Measurements from ENCODE around the gene ANKRD40. TPM values are rescaled to one million over a fixed set of nuclear protein-coding genes. Genes with fewer than 3 reads are reported as not detected.

The ANKRD40 gene
- total and polyA plus RNA-seq, 9 of the 15 experiments (the other 6 are each of a cell fraction or from before 2014, with no cell fraction given): 9.0 to 28.9 (median 27.7) TPM

DNA sequence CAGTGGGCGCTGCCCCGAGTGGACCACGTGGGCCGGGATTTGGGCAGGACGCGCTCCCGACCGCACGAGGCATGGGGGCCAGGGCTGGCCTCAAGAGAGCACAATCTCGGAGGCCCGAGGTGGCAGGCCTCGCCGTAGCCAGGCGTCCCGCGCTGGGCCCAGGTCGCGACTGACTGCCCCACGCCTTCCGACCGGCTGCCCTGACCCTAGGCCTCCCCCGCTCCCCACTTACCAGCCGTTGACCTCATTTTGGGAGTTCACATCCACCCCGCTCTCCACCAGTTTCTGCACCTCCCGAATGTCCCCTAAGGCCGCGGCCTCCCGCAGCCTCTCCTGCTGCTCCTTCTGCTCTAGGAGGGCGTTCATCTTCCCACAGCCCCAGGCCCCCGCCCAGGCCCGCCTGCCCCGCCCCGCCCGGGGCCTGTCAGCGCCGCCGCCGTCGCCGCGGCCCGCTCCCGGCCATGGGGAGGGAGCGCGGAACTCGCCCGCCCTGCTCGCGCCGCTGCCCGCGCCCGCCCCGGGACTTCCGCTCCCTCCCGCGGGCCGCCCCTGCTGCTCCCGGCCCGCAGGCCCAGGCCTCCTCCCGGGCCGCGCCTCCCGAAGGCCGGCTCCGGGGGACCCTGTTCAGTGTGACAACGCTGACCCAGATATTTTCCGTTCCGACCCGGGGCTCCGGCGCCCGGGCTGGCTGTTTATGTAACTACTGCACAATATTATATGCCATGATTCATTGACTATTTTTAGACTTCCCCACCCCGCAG, at the start of gene ANKRD40 (continued):
- TF ChIP-seq, protein P1, sequence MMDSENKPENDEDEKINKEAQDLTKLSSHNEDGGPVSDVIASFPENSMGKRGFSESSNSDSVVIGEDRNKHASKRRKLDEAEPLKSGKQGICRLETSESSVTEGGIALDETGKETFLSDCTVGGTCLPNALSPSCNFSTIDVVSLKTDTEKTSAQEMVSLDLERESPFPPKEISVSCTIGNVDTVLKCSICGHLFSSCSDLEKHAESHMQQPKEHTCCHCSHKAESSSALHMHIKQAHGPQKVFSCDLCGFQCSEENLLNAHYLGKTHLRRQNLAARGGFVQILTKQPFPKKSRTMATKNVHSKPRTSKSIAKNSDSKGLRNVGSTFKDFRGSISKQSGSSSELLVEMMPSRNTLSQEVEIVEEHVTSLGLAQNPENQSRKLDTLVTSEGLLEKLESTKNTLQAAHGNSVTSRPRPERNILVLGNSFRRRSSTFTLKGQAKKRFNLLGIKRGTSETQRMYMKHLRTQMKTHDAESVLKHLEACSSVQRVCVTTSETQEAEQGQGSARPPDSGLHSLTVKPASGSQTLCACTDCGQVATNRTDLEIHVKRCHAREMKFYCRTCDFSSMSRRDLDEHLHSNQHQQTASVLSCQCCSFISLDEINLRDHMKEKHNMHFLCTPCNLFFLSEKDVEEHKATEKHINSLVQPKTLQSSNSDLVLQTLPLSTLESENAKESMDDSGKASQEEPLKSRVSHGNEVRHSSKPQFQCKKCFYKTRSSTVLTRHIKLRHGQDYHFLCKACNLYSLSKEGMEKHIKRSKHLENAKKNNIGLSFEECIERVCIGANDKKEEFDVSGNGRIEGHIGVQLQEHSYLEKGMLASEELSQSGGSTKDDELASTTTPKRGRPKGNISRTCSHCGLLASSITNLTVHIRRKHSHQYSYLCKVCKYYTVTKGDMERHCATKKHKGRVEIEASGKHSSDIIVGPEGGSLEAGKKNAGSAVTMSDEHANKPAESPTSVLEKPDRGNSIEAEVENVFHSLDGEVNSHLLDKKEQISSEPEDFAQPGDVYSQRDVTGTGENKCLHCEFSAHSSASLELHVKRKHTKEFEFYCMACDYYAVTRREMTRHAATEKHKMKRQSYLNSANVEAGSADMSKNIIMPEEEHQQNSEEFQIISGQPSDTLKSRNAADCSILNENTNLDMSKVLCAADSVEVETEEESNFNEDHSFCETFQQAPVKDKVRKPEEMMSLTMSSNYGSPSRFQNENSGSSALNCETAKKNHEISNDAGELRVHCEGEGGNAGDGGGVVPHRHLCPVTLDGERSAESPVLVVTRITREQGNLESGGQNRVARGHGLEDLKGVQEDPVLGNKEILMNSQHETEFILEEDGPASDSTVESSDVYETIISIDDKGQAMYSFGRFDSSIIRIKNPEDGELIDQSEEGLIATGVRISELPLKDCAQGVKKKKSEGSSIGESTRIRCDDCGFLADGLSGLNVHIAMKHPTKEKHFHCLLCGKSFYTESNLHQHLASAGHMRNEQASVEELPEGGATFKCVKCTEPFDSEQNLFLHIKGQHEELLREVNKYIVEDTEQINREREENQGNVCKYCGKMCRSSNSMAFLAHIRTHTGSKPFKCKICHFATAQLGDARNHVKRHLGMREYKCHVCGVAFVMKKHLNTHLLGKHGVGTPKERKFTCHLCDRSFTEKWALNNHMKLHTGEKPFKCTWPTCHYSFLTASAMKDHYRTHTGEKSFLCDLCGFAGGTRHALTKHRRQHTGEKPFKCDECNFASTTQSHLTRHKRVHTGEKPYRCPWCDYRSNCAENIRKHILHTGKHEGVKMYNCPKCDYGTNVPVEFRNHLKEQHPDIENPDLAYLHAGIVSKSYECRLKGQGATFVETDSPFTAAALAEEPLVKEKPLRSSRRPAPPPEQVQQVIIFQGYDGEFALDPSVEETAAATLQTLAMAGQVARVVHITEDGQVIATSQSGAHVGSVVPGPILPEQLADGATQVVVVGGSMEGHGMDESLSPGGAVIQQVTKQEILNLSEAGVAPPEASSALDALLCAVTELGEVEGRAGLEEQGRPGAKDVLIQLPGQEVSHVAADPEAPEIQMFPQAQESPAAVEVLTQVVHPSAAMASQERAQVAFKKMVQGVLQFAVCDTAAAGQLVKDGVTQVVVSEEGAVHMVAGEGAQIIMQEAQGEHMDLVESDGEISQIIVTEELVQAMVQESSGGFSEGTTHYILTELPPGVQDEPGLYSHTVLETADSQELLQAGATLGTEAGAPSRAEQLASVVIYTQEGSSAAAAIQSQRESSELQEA (IDR thresholded peaks at IDR 0.05; ENCODE audit: low read depth): no peak
- TF ChIP-seq ZNF282 (CRISPR knock-in tag; IDR thresholded peaks at IDR 0.05) (no peak), ATF7 (IDR thresholded peaks at IDR 0.05) (peak; percentile 90; the same call in 1 of the 2 replicates), MEF2A (IDR thresholded peaks at IDR 0.05; ENCODE audit: control insufficient read depth, low read depth, low read length) (peak; percentile 99), CBX1 (IDR thresholded peaks at IDR 0.05; ENCODE audit: low read depth) (peak; percentile 64; the same call in 1 of the 2 replicates), SMARCA4 (IDR thresholded peaks at IDR 0.05) (no peak), DMBX1 (CRISPR knock-in tag; IDR thresholded peaks at IDR 0.05; ENCODE audit: borderline replicate concordance) (peak; percentile 44; the same call in 1 of the 2 replicates), HNRNPL (IDR thresholded peaks at IDR 0.05; ENCODE audit: low read depth, low read length) (peak; percentile 66; the same call in 1 of the 2 replicates), TAF9B (IDR thresholded peaks at IDR 0.05; ENCODE audit: partially characterized antibody) (peak; percentile 72), HCFC1 (IDR thresholded peaks at IDR 0.05; ENCODE audit: low read depth, low read length) (peak; percentile 86), ZNF764 (CRISPR knock-in tag; IDR thresholded peaks at IDR 0.05; ENCODE audit: low read depth) (no peak), JUN (IDR thresholded peaks at IDR 0.05; ENCODE audit: borderline replicate concordance, low read depth, low read length) (peak; percentile 90), JUN (CRISPR knock-in tag; IDR thresholded peaks at IDR 0.05; ENCODE audit: borderline replicate concordance) (peak; percentile 94; the same call in 1 of the 2 replicates), ZNF212 (CRISPR knock-in tag; IDR thresholded peaks at IDR 0.05) (no peak)
- TF ChIP-seq, protein P2, sequence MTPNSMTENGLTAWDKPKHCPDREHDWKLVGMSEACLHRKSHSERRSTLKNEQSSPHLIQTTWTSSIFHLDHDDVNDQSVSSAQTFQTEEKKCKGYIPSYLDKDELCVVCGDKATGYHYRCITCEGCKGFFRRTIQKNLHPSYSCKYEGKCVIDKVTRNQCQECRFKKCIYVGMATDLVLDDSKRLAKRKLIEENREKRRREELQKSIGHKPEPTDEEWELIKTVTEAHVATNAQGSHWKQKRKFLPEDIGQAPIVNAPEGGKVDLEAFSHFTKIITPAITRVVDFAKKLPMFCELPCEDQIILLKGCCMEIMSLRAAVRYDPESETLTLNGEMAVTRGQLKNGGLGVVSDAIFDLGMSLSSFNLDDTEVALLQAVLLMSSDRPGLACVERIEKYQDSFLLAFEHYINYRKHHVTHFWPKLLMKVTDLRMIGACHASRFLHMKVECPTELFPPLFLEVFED (CRISPR knock-in tag; conservative IDR thresholded peaks at IDR 0.05): 0 out of 2 replicates have a peak, but pooled peaks have one; percentile 34
- TF ChIP-seq, protein P3, sequence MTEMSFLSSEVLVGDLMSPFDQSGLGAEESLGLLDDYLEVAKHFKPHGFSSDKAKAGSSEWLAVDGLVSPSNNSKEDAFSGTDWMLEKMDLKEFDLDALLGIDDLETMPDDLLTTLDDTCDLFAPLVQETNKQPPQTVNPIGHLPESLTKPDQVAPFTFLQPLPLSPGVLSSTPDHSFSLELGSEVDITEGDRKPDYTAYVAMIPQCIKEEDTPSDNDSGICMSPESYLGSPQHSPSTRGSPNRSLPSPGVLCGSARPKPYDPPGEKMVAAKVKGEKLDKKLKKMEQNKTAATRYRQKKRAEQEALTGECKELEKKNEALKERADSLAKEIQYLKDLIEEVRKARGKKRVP (CRISPR knock-in tag; IDR thresholded peaks at IDR 0.05): peak; percentile 56; the same call in 1 of the 2 replicates
- TF ChIP-seq, protein P4, sequence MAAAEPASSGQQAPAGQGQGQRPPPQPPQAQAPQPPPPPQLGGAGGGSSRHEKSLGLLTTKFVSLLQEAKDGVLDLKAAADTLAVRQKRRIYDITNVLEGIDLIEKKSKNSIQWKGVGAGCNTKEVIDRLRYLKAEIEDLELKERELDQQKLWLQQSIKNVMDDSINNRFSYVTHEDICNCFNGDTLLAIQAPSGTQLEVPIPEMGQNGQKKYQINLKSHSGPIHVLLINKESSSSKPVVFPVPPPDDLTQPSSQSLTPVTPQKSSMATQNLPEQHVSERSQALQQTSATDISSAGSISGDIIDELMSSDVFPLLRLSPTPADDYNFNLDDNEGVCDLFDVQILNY (CRISPR knock-in tag; IDR thresholded peaks at IDR 0.05): no peak
